Liver (tissue), 9 donors: ENCODE results near the gene LHFPL3. TPM values are rescaled to one million over a fixed set of nuclear protein-coding genes. Genes with fewer than 3 reads are reported as not detected.

Experiments used
- DNase-seq: peaks from one replicate; pipeline ENCODE4 v3.0.0-alpha.2; 2017; ENCODE audit warnings: low spot score
- H3K27ac ChIP-seq, 2 donors: one replicate each; pipeline ENCODE4 v1.7.0; 2013; ENCODE audit warnings: inconsistent platforms in 2 of 2, low read length in 2 of 2, control low read depth in 1 of 2, low read depth in 1 of 2, mild to moderate bottlenecking in 1 of 2
- H3K27me3 ChIP-seq, 4 donors: one replicate each; pipeline versions ENCODE4 v1.6.1 to v1.7.0; 2013; ENCODE audit warnings: low read length in 3 of 4, inconsistent platforms in 1 of 4, mild to moderate bottlenecking in 1 of 4, moderate library complexity in 1 of 4; ENCODE audit not compliant: control insufficient read depth in 4 of 4, insufficient read depth in 4 of 4
- H3K36me3 ChIP-seq, 4 donors: one replicate each; pipeline versions ENCODE4 v1.6.1 to v1.7.0; 2013; ENCODE audit warnings: low read length in 3 of 4, mild to moderate bottlenecking in 3 of 4, low read depth in 1 of 4, moderate library complexity in 1 of 4; ENCODE audit not compliant: control insufficient read depth in 4 of 4, insufficient read depth in 3 of 4
- H3K4me1 ChIP-seq, 4 donors: one replicate each; pipeline versions ENCODE4 v1.6.1 to v1.7.0; 2013; ENCODE audit warnings: low read length in 3 of 4, mild to moderate bottlenecking in 3 of 4, moderate library complexity in 1 of 4; ENCODE audit not compliant: control insufficient read depth in 4 of 4, insufficient read depth in 4 of 4
- H3K4me3 ChIP-seq, 3 donors: one replicate each; pipeline versions ENCODE4 v1.6.1 to v1.7.0; 2013; ENCODE audit warnings: low read length in 3 of 3, control low read depth in 1 of 3, low read depth in 1 of 3, mild to moderate bottlenecking in 1 of 3
- H3K9ac ChIP-seq, 2 donors: one replicate each; pipeline ENCODE4 v1.7.0; 2013; ENCODE audit warnings: low read length in 2 of 2, mild to moderate bottlenecking in 2 of 2, moderate library complexity in 2 of 2, control low read depth in 1 of 2, low read depth in 1 of 2
- H3K9me3 ChIP-seq, 4 donors: one replicate each; pipeline versions ENCODE4 v1.6.1 to v1.7.0; 2013; ENCODE audit warnings: low read length in 3 of 4; ENCODE audit not compliant: control insufficient read depth in 4 of 4
- EGR1 ChIP-seq, 2 donors: IDR thresholded peaks; 2 replicates each; pipeline ENCODE4 v1.6.1; 2016 to 2018; ENCODE audit warnings: antibody characterized with exemption in 2 of 2, low read depth in 2 of 2
- FOXA1 ChIP-seq: IDR thresholded peaks from 2 replicates; pipeline ENCODE4 v1.6.1; 2016; ENCODE audit warnings: antibody characterized with exemption
- FOXA2 ChIP-seq: IDR thresholded peaks from 2 replicates; pipeline ENCODE4 v1.6.1; 2016; ENCODE audit warnings: antibody characterized with exemption
- GABPA ChIP-seq, 2 donors: IDR thresholded peaks in 1 of 2; conservative IDR thresholded peaks in 1 of 2; 2 replicates each; pipeline ENCODE4 v1.6.1; 2016; ENCODE audit warnings: antibody characterized with exemption in 2 of 2, mild to moderate bottlenecking in 1 of 2, moderate library complexity in 1 of 2
- HNF4A ChIP-seq, 2 donors: conservative IDR thresholded peaks; 2 replicates each; pipeline ENCODE4 v1.6.1; 2016; ENCODE audit warnings: antibody characterized with exemption in 2 of 2, mild to moderate bottlenecking in 2 of 2
- HNF4G ChIP-seq: IDR thresholded peaks from 2 replicates; pipeline ENCODE4 v1.6.1; 2016; ENCODE audit warnings: antibody characterized with exemption
- JUND ChIP-seq, 2 donors: IDR thresholded peaks; 2 replicates each; pipeline ENCODE4 v1.6.1; 2016; ENCODE audit warnings: antibody characterized with exemption in 2 of 2
- NR2F2 ChIP-seq: IDR thresholded peaks from 2 replicates; pipeline ENCODE4 v1.6.1; 2016; ENCODE audit warnings: antibody characterized with exemption
- RAD21 ChIP-seq, 2 donors: IDR thresholded peaks; 2 replicates each; pipeline ENCODE4 v1.6.1; 2016; ENCODE audit warnings: antibody characterized with exemption in 2 of 2, mild to moderate bottlenecking in 2 of 2
- RXRA ChIP-seq, 2 donors: IDR thresholded peaks; 2 replicates each; pipeline ENCODE4 v1.6.1; 2017 to 2018; ENCODE audit warnings: antibody characterized with exemption in 2 of 2, mild to moderate bottlenecking in 1 of 2
- SP1 ChIP-seq: IDR thresholded peaks from 2 replicates; pipeline ENCODE4 v1.6.1; 2018; ENCODE audit warnings: antibody characterized with exemption, mild to moderate bottlenecking
- TAF1 ChIP-seq: conservative IDR thresholded peaks from 2 replicates; pipeline ENCODE4 v1.6.1; 2016; ENCODE audit warnings: antibody characterized with exemption, mild to moderate bottlenecking
- YY1 ChIP-seq: IDR thresholded peaks from 2 replicates; pipeline ENCODE4 v1.6.1; 2016; ENCODE audit warnings: antibody characterized with exemption, mild to moderate bottlenecking
- ZBTB33 ChIP-seq: IDR thresholded peaks from 2 replicates; pipeline ENCODE4 v1.6.1; 2016; ENCODE audit warnings: antibody characterized with exemption
- WGBS: extraction: QIAGEN DNeasy Blood & Tissue Kit; methylation state at CpG from one replicate; pipeline ENCODE4 v1.1.7; 2013; 5-methylcytosine and 5-hydroxymethylcytosine counted together
- polyA plus RNA-seq, 2 donors: library from polyadenylated mRNA; stranded (reverse) in 1 of 2; unstranded in 1 of 2; fragments of 200-250 nt in 1 of 2; fragments of >200 nt in 1 of 2; fragmentation: Nextera tagmentation in 1 of 2; extraction: Ambion mirVana in 1 of 2; gene quantifications; one replicate each; pipeline versions ENCODE4 v1.2.1 to v1.2.3, GENCODE V29; 2013 to 2015
- total RNA-seq, 2 donors: library from RNA; depleted of rRNA; stranded (reverse); fragments of >200 nt; gene quantifications; one replicate each; pipeline ENCODE4 v1.2.3, GENCODE V29; 2014
- TF ChIP-seq, protein P1 (sequence below): IDR thresholded peaks from 2 replicates; pipeline ENCODE4 v1.6.1; 2016; ENCODE audit warnings: antibody characterized with exemption
- TF ChIP-seq, protein P2 (sequence below): IDR thresholded peaks from 2 replicates; pipeline ENCODE4 v1.6.1; 2016; ENCODE audit warnings: antibody characterized with exemption, mild to moderate bottlenecking
- TF ChIP-seq, protein P3 (sequence below): IDR thresholded peaks from 2 replicates; pipeline ENCODE4 v1.6.1; 2016; ENCODE audit warnings: antibody characterized with exemption
- donor health status: healthy.
- donor health status: healthy.
- donor health status: healthy.
- donor health status: healthy.
- donor health status: healthy.

Gene LHFPL3
- total and polyA plus RNA-seq, 4 donors = not detected

- Histone ChIP-seq H3K4me3 (no peak overlapping the region), H3K36me3 (no peaks in the 10 kb centered on the region), H3K27ac (no peak overlapping the region), H3K9ac (no peak overlapping the region), H3K9me3 (no peaks in the 10 kb centered on the region), H3K4me1 (no peaks in the 10 kb centered on the region), H3K27me3 (peaks cover 0 to 3% (median 0%) of the 10 kb centered on the region in 4 donors)
- TF ChIP-seq HNF4A (conservative IDR thresholded peaks at IDR 0.05) = peak in 1 of 2 donors; percentile 17
- TF ChIP-seq, protein P1, sequence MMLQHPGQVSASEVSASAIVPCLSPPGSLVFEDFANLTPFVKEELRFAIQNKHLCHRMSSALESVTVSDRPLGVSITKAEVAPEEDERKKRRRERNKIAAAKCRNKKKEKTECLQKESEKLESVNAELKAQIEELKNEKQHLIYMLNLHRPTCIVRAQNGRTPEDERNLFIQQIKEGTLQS = no peak
- 46% methylated on average over 2 of the region's 2 CpGs for WGBS
- DNase-seq = no peak
These were observed 87.3 kb downstream of the LHFPL3 start for GRCh38 chr7:104415700-104416099.

GRCh38 chr7:104416866-104417393, 88.5 kb downstream of the LHFPL3 start:
- no peak for DNase-seq
- Histone ChIP-seq H3K9me3 (no peaks in the 10 kb centered on the region), H3K4me1 (no peaks in the 10 kb centered on the region), H3K4me3 (no peak overlapping the region), H3K36me3 (no peaks in the 10 kb centered on the region), H3K27ac (no peak overlapping the region), H3K9ac (no peak overlapping the region), H3K27me3 (peaks cover 0 to 6% (median 0%) of the 10 kb centered on the region in 4 donors)
- 83% methylated on average over 6 of the region's 6 CpGs for WGBS
- TF ChIP-seq, protein P2, sequence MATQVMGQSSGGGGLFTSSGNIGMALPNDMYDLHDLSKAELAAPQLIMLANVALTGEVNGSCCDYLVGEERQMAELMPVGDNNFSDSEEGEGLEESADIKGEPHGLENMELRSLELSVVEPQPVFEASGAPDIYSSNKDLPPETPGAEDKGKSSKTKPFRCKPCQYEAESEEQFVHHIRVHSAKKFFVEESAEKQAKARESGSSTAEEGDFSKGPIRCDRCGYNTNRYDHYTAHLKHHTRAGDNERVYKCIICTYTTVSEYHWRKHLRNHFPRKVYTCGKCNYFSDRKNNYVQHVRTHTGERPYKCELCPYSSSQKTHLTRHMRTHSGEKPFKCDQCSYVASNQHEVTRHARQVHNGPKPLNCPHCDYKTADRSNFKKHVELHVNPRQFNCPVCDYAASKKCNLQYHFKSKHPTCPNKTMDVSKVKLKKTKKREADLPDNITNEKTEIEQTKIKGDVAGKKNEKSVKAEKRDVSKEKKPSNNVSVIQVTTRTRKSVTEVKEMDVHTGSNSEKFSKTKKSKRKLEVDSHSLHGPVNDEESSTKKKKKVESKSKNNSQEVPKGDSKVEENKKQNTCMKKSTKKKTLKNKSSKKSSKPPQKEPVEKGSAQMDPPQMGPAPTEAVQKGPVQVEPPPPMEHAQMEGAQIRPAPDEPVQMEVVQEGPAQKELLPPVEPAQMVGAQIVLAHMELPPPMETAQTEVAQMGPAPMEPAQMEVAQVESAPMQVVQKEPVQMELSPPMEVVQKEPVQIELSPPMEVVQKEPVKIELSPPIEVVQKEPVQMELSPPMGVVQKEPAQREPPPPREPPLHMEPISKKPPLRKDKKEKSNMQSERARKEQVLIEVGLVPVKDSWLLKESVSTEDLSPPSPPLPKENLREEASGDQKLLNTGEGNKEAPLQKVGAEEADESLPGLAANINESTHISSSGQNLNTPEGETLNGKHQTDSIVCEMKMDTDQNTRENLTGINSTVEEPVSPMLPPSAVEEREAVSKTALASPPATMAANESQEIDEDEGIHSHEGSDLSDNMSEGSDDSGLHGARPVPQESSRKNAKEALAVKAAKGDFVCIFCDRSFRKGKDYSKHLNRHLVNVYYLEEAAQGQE = no peak
- TF ChIP-seq HNF4G = no peak
- TF ChIP-seq GABPA (IDR thresholded peaks at IDR 0.05 in 1 of 2, conservative IDR thresholded peaks at IDR 0.05 in 1 of 2) = no peak
- no peak for TF ChIP-seq RXRA (IDR thresholded peaks at IDR 0.05)

- H3K36me3 ChIP-seq = no peaks in the 10 kb centered on the region
- H3K4me1 ChIP-seq = no peaks in the 10 kb centered on the region
- WGBS = 72% methylated on average over 1 of the region's 1 CpG
- DNase-seq = no peak
- no peaks in the 10 kb centered on the region for H3K9me3 ChIP-seq
- H3K9ac ChIP-seq = no peak overlapping the region
- H3K27me3 ChIP-seq = peaks cover 0 to 5% (median 0%) of the 10 kb centered on the region in 4 donors
- H3K4me3 ChIP-seq = no peak overlapping the region
- no peak overlapping the region for H3K27ac ChIP-seq
- TF ChIP-seq, protein P2 = no peak
- TF ChIP-seq JUND (IDR thresholded peaks at IDR 0.05) (no peak), SP1 (no peak), RAD21 (IDR thresholded peaks at IDR 0.05) (no peak), RXRA (IDR thresholded peaks at IDR 0.05) (no peak), ZBTB33 (no peak), HNF4A (conservative IDR thresholded peaks at IDR 0.05) (no peak), TAF1 (no peak), NR2F2 (no peak), YY1 (no peak), FOXA1 (no peak), HNF4G (no peak), FOXA2 (no peak), EGR1 (IDR thresholded peaks at IDR 0.05; ENCODE audit: low read depth in 2 of 2) (no peak)
- TF ChIP-seq, protein P1 = no peak
- TF ChIP-seq, protein P3, sequence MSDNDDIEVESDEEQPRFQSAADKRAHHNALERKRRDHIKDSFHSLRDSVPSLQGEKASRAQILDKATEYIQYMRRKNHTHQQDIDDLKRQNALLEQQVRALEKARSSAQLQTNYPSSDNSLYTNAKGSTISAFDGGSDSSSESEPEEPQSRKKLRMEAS = no peak
These were observed 103.5 kb downstream of the LHFPL3 start for GRCh38 chr7:104431930-104432329.
